Amniotic stem cell (primary cell): ENCODE data around the gene TMEM191C.
"Not testable (repeated sequence)": the region's sequence is repeated elsewhere in the genome, so short reads cannot be mapped to it uniquely, and the experiment has no call there.

ENCODE experiments used
- DNase-seq: peaks from one replicate; lab custom pipeline; 2025; lab: John Stamatoyannopoulos, UW

Gene TMEM191C

GRCh38 chr22:21446128-21446826 is 20.9 kb upstream of the TMEM191C start:
- no peak for DNase-seq

DNA sequence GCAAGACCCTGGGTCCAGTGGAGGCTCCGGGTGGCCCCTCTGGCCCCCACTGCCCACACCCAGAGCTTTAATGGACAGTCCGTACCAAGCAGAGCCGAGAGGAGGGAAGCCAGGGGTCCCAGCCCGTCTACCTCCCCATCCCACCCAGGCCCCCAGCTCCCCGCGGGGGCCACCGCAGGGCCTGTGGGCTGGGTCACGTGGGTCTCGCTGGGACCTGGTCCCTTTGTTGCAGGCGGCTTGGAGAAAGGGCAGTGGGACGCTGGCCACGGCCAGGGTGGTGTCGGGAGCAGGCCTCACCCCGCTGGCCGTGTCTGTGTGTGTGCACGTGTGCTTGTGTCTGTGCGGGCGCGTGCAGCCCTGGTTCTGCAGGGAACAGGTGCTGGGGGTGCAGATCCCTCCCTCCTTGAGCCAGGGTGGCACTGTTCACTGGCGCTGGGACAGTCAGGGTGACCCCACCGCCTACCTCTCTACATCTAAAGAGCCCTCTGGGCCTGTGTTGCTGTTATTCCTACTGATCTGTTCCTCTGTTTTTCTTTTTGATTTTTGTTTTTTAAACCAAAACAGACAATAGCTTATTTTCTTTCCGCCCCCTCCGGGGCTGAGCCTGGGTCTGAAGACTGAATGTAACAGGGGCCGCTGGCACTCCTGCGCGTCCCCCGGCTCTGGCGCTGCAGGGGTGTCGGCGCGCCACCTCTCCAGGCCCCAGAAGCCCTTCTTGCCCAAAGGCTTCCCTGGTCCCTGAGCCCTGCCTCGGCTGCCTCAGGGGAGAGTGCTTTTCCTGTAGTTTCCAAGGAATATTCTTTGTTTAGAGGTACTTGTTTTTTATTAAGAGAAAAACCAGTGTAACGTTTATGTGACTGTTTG is 20.1 kb upstream of the TMEM191C start:
- no peak for DNase-seq

GRCh38 chr22:21447694-21448402 is 19.3 kb upstream of the TMEM191C start:
- no peak for DNase-seq

DNA sequence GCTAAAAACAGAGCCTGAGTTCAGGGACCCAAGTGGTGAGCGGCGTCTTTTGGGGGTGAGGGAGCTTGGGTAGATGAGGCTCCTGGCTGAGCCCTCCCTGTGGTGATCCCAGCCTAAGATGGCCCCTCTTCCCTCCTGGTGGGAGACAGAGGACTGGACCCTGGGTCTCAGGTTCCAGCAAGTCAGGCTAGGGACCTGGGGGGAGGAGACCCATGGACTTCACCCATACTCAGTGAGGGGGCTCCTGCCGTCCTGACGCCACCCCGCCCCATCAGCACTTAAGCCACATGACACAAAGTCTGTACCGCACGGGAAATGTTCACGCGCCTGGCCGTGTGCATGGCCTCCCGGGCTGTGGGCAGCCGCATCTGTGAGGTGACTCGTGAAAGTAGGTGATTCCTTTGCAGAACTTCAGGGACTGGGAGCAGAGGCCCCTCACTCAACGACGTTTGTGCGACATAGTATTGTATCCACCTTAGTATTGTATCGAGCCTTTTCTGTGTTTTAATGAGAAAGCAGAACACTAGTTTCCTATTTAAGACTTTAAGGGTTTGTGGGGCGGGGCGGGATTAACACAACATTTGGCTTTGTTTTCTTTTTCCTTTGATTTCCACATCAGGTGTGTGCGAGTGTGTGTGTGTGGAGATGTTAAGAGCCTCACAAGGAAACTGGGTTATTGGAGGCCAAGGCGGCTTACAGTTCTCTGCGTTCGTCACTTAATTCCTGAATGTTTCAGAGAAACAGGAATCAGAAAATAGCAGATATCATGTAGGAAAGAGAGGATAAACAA is 18.4 kb upstream of the TMEM191C start:
- no peak for DNase-seq

DNA sequence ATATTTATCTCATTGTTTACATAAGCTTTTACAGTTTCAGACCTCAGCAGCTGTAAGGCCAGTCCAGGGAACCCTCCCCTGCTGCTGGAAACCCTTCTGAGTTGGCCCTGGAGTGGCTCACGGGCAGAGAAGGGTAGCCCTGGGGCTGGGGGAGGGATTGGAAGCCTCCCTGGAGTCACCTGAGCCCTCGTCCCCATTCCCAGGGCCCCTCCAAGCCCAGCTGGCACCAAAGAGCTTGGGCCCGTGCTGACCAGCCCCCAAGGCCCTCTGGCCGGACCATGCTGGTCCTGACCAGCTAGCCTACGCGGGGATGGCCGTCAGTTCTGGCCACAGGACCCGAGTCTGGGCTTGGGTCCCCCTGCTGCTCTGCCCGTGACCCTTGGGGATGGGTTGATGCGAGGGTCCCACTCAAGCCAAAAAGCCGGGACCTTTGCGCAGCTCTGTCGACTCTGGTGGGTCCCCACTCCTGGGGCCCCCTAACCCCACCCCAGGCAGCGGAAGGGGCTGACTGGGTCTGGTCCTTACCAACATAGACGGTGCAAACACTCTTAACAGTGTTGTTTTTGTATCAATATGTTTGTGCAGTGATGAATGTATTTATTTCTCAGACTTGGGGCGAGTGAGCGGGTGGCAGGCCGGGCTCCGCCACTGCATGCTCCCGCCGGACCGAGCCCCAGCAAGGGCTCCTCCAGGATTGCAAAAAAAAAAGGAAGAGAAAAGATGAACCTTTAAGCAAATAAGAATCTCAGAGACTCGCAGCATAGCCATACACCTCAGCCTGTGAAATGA is 17.5 kb upstream of the TMEM191C start:
- no peak for DNase-seq

DNA sequence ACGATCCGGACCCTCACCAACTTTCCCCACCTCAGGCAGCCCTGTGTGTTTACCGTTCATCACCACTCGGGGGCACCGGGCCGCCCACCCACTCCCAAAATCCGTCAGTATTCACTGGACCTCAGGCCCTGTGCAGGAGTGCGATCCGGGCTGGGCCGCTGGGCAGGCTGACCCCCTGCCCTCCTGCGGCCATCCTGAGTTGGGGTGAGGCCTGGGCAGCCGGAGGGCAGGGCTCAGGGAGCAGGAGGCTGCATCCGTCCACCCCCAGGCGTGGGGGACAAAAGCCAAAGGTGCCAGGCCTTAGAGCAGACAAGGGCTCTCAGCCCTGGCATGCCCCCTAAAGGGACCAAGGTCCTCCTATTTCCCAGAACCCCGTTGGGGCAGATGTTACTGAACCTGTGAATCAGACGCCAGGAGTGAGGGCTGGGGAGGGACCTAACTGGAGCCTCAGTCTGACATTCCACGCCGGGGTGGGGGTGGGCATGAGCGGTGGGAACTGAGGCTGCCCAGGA is 16.8 kb upstream of the TMEM191C start:
- DNase-seq: no peak

DNA sequence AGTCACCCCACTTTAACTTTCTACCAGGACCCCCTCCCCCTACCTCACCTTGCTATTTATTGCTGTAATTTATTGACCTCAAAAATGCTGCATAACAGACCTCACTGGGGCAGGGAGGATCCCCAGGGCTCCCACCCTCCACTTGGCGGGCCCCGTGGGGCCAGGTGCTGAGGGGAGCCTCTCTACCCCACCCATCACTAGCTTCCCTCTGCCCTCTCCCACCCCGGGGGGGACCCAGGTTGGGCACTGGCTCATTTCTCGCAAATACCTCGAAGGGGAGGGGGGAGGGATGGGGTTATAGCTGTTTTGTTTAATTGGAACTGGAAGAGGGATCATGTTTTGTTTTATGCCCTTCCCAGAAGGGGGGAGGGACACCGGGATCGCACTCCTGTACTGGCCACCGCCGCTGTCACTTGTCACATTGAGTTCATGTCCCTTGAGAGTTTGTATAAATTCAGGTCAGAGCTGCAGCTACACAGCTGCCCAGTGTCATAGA is 16.3 kb upstream of the TMEM191C start:
- no peak for DNase-seq

DNA sequence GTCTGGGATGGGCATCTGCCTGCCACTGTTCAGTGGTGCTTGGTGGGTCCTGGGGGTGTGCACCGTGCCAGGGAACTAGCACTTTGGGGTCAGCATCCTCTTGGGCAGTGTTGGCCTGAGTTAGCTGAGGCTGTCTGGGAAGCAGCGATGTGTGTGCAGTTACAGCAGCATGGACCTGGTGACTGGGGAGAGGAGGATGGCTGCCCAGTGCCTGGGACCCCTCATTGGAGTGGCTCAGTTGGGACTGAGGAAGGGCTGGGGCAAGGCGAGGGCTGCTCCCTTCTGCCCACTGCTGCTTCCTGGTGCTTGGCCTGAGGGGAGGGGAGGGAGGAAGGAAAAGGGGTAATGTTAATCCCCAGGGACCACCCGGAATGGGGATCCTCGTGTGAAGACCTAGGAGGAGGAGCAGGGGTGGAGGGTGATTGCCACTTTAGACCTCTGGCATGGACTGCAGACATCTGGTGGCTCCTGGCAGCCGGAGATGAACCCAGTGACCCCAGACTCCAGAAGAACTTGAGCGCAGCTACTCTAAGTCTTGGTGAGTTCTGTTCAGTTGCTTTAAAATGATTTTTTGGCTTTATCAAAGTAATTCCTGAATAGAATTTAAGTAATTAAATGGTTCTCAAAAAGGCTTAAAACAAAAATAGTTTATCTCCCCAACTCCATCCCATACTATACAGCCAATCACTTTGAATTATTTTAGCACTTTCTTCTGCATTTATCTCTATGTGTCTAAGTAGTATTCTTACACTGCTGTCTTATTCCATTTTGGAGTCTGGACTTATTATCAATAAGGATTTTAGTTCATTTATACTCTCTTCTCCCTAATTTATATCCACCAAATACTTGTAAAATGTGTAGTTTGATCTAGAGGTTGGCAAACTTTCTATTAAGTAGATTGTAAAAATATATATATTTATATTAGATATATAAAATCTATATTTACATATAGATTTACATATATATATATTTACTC is 15.4 kb upstream of the TMEM191C start:
- no peak for DNase-seq

DNA sequence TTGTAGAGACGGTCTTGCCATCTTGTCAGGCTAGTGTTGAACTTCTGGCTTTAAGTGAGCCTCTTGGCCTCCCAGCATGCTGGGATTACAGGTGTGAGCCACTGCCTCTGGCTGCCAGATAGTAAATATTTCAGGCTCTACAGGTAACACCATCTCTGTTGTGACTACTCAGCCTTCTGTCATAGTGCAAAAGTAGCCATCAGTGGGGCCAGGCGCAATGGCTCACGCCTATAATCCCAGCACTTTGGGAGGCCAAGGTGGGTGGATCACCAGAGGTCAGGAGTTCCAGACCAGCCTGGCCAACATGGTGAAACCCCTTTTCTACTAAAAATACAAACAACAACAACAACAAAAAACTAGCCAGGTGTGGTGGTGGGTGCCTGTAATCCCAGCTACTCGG is 14.5 kb upstream of the TMEM191C start:
- not testable (repeated sequence) for DNase-seq

DNA sequence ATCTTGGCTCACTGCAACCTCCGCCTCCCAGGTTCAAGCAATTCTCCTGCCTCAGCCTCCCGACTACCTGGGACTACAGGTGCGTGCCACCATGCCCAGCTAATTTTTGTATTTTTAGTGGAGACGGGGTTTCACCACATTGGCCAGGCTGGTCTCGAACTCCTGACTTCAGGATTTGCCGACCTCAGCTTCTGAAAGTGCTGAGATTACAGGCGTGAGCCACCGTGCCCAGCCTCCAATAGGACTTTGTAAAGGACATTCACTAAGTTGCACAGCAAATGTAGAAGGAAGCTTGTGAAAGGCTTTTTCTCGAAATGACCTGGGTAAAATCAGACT is 12.2 kb upstream of the TMEM191C start:
- DNase-seq: not testable (repeated sequence)

DNA sequence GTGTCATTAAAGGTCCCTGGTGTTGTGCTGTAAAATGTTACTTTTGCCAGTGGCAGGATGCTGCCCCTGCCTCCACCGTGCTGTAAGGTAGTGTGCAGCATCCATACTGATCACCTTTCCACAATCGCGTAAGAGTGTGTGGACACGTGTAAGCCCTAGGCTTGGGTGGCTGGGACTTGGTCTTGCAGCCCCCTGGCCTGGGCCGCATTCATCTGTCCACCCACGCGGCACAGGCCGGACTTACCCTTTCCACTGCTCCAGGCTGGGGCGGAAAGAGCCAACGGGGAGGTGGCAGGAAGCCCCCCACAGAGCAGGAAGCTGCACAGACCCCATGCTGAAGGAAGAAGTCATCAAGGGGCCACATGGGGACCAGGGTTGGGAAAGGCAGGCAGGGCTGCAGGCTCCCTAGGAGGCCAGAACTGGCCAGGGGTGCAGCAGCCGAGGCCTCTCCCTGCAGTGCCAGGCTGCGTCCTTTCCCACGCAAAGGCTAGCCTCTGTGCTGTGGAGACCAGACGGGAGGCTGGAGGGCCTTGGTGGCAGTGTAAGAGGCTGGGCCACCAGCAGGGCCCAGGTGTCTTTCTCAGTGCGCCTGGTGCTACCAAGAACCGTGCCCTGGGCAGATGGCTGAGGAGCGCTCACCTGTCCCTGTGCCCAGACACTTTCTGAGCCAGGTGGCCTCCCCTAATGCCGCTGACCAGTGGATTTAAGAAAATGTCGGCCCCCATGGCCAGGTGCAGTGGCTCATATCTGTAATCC is 11.7 kb upstream of the TMEM191C start:
- DNase-seq: no peak

- DNase-seq: no peak
These were observed 10.0 kb upstream of the TMEM191C start for GRCh38 chr22:21457023-21457787.

DNA sequence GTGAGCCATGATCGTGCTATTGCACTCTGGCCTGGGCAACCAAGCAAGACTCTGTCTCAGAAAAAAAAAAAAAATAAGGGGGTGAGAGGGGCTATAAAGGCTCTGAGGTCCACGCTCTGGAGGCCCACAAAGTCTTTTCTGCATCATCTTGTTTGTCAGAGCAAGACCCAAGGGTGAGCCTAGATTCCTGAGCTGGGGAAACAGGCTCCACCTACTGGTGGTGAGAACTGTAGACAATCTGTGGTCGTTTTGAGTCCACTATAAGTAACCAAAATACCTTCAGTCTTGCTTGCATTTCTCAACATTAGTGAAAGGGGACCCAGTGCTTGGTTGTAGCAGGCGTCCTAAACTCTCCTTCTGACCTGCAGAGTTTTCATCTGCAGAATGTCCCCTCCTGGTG is 4.5 kb upstream of the TMEM191C start:
- not testable (repeated sequence) for DNase-seq

- not testable (repeated sequence) for DNase-seq
These were observed 1.3 kb downstream of the TMEM191C start for GRCh38 chr22:21468194-21469096.

DNA sequence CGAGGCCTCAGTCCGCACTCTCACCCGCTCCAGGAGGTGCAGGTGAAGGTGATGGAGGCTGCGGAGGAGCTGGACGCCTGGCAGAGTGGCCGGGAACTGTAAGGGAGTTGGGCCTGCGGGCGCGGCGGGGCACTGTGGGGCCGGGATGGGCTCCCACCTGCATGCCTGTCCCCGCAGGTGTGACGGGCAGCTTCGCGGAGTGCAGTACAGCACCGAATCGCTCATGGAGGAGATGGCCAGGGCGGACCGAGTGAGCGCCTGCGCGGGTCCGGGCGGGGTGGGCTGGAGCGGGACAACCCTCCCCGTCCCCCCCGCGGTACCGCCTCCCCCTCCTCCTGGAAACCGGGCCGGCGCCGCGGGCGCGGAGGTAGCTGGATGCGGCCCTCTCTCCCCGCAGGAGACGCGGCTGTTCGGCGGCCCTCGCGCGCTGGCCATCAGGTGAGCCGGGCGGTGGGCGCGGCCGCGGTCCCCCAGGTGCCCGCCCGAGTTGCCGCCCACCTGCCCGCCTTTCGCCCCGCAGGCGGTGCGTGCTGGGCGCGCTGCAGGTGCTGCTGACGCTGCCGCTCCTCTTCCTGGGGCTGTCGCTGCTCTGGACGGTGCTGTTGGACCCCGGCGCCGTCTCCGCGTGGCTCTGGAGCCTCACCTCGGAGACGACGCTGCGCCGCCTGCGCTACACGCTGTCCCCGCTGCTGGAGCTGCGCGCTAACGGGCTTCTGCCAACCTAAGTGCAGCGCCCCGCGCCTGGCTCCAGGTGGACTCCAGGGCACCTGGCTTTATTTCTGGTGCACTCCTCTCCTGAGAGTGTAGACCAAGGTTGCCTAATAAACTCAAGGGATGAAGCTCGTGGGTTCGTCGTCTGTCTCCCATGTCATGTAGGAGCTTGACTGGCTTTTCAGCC is 2.2 kb downstream of the TMEM191C start:
- DNase-seq: not testable (repeated sequence)

- not testable (repeated sequence) for DNase-seq
These were observed 5.8 kb downstream of the TMEM191C start for GRCh38 chr22:21472984-21473383.
